ACHN (cell line): ENCODE data around the gene SEMA4F.

Experiments used
- DNase-seq: peaks from one replicate; pipeline ENCODE4 v3.0.0-alpha.2; 2015
- in situ Hi-C: cut with HindIII; loops from 2 replicates; pipeline ENCODE4 v1.10.0; 2017; ENCODE audit warnings: low sequenced_read_pairs, low pct_ligation_motif_present, low pct_unique_long_range_greater_than_20kb

The SEMA4F gene

DNA sequence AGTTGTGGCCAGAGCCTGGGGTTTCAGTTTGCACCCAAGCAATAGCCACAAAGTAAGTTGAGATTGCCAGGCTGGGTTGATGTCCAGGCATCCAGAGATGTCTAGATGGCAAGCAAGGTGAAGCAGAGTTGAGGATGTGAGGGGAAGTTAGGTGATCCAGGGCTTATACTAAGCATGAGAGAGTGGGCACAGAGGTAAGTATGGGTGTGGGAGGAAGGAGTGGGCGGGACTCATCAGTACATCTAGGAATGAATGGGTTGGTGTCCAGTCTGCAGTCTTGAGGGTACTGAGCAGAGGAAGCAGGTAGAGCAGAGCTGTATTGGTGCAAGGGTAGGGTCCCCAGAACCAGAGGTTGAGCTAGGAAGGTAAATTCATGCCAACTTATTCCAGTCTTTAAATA is 1.5 kb downstream of the SEMA4F start:
- in situ Hi-C loops: no loop called here
- DNase-seq: no peak

- DNase-seq: no peak
- in situ Hi-C loops: no loop called here
These were observed 4.5 kb downstream of the SEMA4F start for GRCh38 chr2:74658516-74658915.

- no peak for DNase-seq
- in situ Hi-C loops: no loop called here
These were observed 5.4 kb downstream of the SEMA4F start for GRCh38 chr2:74659462-74659861.

DNA sequence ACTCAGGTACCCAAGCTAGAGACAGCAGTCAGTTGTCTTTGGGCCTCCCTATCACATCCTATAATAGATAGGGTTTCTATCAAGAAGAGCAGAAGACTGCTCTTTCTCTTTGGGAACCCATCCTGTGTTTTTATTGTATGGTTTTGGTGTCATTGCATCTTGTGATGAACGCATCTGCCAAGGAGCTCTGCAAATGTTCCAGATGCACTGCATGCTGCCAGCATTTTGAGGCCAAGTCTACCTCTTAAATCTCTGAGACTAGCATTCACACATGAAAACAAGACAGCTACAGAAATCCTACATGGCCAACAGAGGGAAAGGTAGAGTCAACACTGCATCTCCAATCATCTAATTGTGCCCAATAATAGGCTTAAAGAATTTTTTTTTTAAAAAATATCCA is 14.0 kb downstream of the SEMA4F start:
- in situ Hi-C loops: no loop called here
- DNase-seq: no peak

GRCh38 chr2:74670263-74670662 is 16.2 kb downstream of the SEMA4F start:
- in situ Hi-C loops: no loop called here
- no peak for DNase-seq

- no peak for DNase-seq
- in situ Hi-C loops: no loop called here
These were observed 17.4 kb downstream of the SEMA4F start for GRCh38 chr2:74671479-74671878.

DNA sequence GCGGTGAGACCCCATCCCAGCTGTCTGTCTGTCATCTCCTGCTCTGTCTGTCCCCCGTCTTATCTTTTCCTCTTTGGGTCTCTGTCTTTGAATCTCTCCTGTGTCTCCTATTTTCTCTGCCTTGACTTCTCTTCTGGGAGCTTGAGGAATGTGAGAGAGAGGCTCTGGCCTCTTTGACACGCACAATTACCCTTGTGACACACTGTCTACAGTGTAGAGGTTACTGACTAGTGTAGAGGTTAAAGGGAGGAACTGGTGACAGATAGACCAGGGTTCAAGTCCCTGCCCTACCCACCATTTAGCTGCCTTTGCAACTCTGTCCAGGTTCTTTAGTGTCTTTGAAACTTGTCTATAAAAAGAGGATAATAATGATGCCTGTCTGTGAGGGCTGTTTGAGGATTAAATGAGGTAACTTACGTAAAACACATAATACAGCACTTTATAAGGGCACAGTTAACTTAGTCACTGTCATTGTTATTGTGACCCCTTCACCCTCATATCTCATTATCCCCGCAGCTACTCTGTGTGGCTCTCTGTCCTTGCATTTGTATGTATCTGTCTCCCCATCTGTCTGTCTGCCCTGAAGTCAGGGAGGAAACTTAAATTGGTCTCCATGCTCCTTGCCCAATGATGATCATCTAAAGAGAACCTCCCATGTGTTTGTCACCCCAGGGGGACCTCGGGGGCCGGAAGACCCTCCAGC is 19.9 kb downstream of the SEMA4F start:
- no peak for DNase-seq
- in situ Hi-C loops: no loop called here

DNA sequence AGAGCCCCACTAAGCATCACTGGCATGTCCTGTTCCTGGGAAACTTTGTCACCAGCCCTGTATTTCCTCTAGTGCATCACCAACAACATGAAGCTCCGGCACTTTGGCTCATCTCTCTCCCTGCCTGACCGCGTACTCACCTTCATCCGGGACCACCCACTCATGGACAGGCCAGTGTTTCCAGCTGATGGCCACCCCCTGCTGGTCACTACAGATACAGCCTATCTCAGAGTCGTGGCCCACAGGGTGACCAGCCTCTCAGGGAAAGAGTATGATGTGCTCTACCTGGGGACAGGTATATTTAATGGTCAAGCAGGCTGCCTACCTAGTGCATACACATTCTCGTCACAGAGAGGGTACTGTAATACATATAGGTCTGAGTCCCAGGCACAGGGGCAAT is 21.0 kb downstream of the SEMA4F start:
- in situ Hi-C loops: loop anchor here (25.0 kb wide), 1 partner anchor 187 kb away; no protein-coding TSS in a partner anchor

GRCh38 chr2:74676331-74676730 is 22.3 kb downstream of the SEMA4F start:
- DNase-seq: no peak
- in situ Hi-C loops: loop anchor here (25.0 kb wide), 1 partner anchor 186 kb away; no protein-coding TSS in a partner anchor

More for the DNA sequence above, 21.0 kb downstream of the SEMA4F start:
- no peak for DNase-seq

- no peak for DNase-seq
- in situ Hi-C loops: loop anchor here (25.0 kb wide), 1 partner anchor 183 kb away; no protein-coding TSS in a partner anchor
These were observed 25.6 kb downstream of the SEMA4F start for GRCh38 chr2:74679615-74680014.

DNA sequence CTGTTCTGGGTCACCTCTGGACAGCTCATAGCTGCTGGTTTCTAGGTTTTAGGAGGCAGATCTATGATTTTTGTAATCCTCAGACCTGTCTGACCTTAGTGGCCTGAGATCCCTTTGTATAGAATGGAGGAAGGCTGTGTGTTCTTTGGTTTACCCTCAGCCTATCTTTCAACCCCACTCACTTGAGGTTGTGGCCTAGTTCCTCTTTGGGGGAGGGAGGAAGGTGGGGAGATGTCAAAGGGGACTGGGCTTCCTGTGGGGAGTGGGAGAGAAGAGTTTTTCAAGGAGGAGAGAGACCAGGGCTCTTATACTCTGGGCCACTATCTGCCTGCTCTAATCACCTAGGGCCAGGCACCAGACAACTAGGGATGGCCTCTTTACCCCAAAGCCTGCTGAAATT is 28.5 kb downstream of the SEMA4F start:
- no peak for DNase-seq
- in situ Hi-C loops: loop anchor here (25.0 kb wide), 1 partner anchor 180 kb away; no protein-coding TSS in a partner anchor

GRCh38 chr2:74685408-74685807 is 31.4 kb downstream of the SEMA4F start:
- DNase-seq: no peak
- in situ Hi-C loops: loop anchor here (25.0 kb wide), 1 partner anchor 177 kb away; no protein-coding TSS in a partner anchor

DNA sequence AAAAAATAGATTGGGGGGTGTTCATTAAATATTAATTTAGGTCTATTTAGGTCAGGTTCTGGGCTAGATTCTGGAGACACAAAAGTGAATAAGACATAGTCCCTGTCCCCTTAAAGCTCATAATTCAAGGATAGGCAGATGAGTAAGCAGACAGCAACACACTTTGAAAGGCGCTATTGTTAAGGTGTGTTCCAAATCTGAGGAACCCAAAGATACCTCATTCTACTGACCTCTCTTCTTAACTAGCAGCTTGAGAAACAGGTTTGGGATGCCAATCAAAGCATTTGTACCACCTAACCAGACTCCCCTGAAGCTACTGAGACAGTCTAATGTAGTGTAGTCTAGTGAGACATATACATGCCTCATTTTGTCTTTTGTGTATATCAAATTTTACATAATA is 34.8 kb downstream of the SEMA4F start:
- DNase-seq: no peak
- in situ Hi-C loops: loop anchor here (25.0 kb wide), 1 partner anchor 173 kb away; no protein-coding TSS in a partner anchor

DNA sequence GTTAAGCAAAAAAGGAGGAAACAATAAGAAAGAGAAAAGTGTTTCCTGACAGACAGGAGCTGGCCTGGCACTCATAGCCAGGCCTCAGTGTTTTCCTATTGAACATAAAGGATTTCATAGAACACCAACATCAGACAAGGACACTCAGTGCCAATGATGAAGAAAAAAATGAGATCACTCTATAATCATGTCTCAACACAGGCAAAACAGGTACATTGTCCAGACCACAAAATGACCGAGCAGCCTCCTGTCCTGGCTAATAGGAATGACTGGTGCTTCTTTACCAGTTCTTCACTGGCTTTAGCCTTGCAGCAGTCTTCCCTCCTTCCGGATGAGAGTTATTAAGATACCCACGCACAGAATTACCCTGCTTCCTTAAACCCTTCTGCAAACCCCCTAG is 35.6 kb downstream of the SEMA4F start:
- DNase-seq: no peak
- in situ Hi-C loops: loop anchor here (25.0 kb wide), 1 partner anchor 173 kb away; no protein-coding TSS in a partner anchor

- in situ Hi-C loops: loop anchor here (25.0 kb wide), 1 partner anchor 172 kb away; no protein-coding TSS in a partner anchor
- DNase-seq: peak; percentile 69
These were observed 36.5 kb downstream of the SEMA4F start for GRCh38 chr2:74690571-74690970.

GRCh38 chr2:74691929-74692328 is 37.9 kb downstream of the SEMA4F start:
- DNase-seq: no peak
- in situ Hi-C loops: loop anchor here (25.0 kb wide), 1 partner anchor 170 kb away; no protein-coding TSS in a partner anchor

DNA sequence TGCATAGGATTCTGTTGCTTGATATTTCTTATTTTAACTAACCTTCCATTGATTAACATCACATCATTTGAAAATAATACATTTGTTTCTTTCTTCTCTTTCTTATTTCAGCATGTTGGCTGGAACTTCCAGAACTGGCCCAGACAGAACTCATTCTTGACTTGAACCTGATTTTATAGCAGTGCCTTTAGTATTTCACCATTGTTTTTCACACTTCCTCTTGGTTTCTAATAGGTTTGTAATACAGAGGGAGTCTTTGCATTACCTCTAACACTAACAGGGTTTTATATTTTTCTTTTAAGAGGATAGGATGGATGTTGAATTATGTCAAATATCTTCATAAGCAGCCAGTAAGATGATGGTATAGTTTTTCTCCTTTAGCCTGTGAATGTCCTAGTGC is 39.2 kb downstream of the SEMA4F start:
- in situ Hi-C loops: loop anchor here (25.0 kb wide), 1 partner anchor 169 kb away; no protein-coding TSS in a partner anchor
- no peak for DNase-seq

DNA sequence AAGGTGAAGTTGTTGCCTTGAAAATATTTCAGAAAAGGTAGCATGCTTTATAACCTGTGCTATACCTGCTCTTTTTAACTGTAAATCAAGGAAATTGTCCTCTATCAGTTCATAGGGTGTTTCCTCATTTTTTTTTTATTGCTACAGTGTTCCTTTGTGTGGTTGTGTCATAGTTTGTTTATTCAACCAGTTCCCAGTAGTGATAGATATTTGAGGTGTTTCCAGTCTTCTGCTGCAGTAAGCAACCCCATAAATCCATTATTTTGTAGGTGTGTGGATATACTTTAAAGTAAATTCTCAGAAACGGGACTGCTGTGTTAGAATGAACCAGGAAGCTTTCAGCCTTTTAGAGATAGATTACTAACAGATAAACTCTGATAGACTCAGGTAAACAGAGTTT is 39.6 kb downstream of the SEMA4F start:
- in situ Hi-C loops: loop anchor here (25.0 kb wide), 1 partner anchor 169 kb away; no protein-coding TSS in a partner anchor
- DNase-seq: no peak

- in situ Hi-C loops: loop anchor here (25.0 kb wide), 1 partner anchor 168 kb away; no protein-coding TSS in a partner anchor
- no peak for DNase-seq
These were observed 40.2 kb downstream of the SEMA4F start for GRCh38 chr2:74694281-74694680.

DNA sequence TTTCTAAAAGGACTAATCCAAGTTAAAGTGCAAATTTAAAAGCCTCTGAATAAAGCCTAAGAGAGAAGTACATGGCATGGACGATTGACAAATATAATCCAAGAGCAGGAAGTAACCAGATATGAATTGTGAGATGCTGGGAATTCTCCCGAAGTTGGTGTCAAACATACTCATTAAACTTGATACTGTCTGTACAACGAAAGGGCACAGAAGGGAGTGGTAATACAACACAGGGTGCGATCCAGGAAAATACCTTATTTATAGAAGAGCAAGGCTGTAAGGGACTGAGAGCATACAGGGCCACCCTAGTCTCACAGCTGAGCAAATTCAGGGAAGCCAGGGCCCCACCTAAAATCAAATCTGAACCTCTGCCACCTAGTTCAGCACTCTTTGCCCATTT is 41.6 kb downstream of the SEMA4F start:
- in situ Hi-C loops: loop anchor here (25.0 kb wide), 1 partner anchor 167 kb away; no protein-coding TSS in a partner anchor
- DNase-seq: no peak
